GM19035 (cell line): ENCODE data around the gene ITGA11.

Experiments used
- ATAC-seq: cut with Tn5 transposase; IDR thresholded peaks from one replicate; pipeline ENCODE4 v1.9.1; 2021; ENCODE audit not compliant: unreplicated experiment

Gene ITGA11

GRCh38 chr15:68334661-68335124, 97.3 kb downstream of the ITGA11 start:
- ATAC-seq: no peak

DNA sequence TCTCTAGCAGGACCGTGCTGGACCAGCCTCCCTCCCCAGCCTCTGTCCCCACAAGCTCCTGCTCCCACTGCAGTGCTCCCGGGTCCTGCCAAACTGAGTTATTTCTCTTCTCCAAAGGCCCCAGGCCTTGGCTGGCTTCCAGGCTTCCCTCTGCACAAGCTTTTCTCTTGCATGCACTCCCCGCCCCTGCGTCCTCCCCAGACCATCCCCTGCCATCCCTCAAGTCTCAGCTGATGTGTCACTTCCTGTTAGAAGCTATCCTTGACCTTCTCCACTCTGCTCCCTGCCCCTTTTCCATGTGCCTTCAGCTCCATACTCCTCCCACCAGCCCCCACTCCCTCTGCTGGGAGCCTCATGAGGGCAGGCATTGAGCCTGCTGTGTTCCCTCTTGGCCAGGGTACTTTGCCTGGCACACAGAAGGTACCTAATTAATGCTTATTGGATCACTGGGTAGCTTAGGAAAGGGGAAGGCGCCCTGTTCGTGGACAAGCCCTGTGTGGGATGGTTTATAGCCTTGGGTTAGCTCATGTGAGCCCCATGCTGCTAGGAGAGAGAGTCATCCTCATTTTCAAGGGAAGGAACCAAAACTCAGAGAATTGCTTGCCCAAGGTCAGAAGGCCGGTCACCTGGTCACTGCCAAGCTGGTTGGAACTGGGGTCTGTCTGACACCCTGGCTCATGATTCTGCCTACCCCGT, 98.0 kb downstream of the ITGA11 start:
- no peak for ATAC-seq

DNA sequence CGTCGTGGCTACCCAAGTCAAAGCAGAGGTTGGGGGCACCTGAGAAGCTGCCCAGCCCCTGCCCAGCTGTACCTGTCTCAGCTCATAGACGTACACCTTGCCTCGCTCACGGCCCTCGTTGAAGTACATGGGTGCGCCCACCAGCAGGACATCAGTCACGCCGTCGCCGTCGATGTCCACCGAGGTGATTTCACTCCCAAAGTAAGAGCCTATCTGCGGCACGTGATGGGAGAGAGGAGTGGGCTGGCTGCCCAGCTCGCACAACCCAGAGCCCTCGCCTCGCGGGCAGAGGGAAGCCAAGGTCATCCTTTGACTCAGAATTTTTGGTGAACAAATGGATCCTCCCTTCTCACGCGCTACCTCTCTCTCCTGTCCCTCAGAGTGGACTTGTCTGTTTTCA, 99.7 kb downstream of the ITGA11 start:
- no peak for ATAC-seq

DNA sequence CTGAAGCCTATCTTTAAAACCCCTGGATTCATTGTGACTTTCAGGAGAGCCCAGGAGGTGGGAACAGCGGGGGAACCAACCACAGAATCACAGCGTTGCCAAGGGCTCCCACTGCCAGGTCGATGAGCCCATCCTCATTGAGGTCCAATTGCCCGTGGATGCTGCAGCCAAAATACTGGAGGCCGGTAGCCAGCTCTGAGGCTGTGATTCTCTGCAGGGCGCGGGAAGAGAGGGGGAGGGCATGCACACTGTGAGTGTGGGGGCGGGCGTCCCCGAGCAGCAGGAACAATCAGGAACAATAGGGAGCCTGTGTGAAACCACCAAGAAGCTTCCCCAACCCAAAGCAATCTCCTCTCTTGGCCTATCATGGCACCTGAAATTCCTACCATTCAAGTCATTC, 101.1 kb downstream of the ITGA11 start:
- no peak for ATAC-seq

- ATAC-seq: no peak
Measured at GRCh38 chr15:68330416-68330815, 101.5 kb downstream of the ITGA11 start.

GRCh38 chr15:68328964-68329363, 103.0 kb downstream of the ITGA11 start:
- no peak for ATAC-seq

DNA sequence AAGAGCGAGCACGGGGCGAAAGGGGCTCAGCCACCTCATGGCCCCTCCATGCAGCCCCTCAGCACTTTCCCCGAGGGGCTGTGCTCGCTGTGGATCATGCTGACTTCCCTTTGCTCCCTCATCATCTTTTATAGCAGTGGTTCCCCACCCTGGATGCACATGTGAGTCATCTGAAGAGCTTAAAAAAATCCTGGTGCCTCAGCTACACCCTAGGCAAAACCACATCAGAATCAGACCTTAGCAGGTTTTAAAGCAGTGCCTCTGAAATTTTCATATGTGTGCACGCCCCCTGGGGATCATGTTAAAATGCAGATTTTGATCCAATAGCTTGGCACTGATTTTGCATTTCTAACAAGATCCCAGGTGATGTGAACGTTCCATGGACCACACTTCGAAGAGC, 103.5 kb downstream of the ITGA11 start:
- no peak for ATAC-seq

DNA sequence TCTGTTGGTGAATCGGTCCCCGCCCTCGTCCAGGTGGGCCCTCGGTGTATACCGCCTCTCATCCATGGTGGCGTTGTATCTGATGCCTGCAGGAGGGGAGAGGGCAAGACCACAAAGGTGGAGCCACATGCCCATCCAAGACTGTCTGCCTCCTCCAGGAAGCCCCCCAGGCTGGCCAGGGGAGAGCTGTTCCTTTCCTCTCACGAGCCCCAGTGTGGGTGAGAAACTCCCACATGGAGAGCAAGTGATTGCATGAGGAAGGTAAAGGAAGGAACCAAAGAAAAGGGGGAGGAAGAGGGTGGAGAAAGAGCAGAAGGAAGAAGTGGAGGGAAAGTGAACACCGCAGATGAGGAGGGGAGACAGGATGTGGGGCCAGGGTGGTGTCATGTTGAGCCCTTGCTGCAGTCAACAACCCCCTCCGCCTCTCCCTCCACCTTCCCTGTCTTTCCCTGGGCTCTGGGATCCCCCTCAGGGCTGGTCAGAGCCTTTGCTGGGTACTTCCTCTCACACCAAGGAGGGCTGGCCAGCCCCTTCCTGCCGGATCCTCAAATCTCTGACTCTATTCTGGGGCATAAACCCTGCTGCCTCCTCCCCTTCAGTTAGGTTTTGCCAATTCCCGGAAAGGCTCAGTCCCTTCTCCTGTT, 105.1 kb downstream of the ITGA11 start:
- ATAC-seq: no peak

- ATAC-seq: no peak
Measured at GRCh38 chr15:68325726-68326125, 106.2 kb downstream of the ITGA11 start.

DNA sequence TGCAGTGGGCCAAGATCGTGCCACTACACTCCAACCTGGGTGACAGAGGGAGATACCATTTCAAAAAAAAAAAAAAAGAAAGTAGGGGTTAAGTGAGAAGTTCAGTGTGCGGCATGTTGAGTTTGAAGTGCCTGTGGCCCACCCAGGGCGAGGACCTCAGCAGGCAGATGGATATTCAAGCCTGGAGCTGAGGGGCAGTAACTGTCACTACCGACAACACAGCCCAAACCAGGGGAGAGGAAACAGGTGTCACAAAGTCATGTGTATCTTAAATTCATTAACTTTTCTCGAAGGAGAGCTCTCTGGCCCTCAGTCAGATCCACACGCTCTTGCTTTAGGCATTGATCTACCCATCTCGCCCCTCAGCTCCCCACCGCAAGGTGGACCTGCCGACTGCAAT, 109.2 kb downstream of the ITGA11 start:
- no peak for ATAC-seq

GRCh38 chr15:68321229-68321628, 110.7 kb downstream of the ITGA11 start:
- ATAC-seq: no peak

DNA sequence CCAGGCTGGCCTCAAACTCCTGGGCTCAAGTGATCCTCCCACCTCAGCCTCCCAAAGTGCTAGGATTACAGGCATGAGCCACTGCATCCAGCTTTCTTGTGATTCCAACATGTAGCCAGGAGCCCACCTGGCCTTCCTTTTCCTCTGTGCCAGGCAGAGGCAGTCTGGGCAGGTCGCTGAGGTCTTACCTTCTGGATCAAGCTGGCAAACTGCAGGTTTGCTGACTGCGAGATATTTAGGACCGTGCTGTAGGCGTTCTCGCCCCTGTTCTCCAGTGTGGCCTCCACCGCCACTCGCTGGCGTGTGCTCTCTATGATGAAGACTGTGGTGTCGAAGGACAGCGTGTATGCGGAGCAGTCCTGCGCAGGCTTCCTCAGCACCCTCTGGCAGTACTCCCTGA, 112.0 kb downstream of the ITGA11 start:
- no peak for ATAC-seq

DNA sequence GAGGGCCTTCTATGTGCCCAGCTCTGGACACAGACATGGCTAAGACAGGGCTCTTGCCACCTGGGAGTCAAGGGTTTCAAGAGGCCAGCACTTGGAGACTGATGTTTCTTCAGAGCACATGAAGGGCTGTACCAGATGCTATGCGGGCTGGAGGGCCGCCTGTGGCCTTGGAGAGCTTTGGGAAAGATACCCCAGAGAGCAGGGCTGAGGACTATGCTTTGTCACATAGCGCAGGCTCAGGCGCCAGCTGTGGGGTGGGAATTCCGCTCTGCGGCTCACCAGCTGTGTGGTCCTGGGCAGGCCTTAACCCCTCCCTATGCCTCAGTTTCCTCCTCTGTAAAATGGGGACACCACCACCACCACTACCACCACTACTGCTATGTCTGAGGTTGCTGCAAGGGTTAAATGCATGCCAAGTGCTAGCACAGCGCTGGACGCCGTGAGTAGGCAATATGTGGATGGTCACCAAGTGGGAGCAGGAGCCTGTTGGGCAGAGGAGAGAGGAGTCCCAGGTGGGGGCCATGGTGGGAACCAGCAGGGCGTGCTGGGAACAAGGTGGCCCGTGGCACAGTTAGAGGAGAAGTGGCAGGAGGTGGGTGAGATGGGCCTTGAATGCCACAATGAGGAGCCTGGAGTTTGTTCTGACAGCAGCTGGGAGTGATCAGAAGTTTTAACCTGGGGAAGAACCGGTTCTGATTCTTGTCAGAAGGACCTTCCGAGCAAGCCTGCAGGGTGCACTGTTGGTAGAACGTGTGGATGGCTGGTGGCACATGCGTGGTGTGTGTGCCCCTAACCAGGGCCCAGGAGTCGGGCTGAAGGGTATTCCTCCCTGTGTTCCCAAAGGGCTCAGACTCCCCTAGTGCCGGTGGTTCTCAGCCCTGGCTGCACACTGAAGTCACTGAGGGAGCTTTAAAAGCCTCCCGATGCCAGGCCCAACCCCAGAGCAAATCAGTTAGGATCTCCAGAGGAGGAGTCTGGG, 112.7 kb downstream of the ITGA11 start:
- no peak for ATAC-seq

GRCh38 chr15:68318008-68318835, 113.7 kb downstream of the ITGA11 start:
- ATAC-seq: no peak

DNA sequence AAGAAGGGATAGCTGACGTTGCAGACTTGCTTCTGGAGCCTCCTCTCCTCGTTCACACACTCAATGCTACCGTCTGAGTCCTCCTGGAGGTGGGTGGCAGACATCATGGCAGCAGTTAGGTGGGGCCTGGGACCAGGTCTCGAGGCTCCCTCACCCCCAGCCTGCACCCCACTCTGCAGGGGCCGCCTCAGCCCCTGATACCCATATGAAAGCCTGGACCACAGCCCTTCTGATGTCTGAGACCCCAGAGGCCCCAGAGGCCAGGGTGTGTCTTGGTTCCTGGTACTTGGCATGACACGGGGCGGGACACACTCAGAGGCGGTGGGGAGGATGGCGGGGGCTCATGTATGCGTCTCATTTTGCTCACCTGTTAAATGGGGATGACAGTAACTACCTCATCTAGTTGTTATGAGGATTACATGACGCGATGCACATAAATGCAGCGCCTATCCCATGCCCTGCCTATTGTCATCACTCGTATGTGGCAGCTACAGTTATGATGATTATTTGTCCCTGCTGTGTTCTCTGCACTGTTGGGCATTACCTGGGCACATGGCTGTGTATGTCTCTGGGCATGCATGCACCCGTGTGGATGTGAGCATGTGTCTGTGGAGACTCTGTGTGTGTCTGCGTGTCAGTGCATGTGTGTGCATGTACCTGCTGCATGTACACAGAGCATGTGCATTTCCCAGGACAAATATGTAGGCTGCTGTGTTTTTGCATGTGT, 114.5 kb downstream of the ITGA11 start:
- ATAC-seq: no peak

DNA sequence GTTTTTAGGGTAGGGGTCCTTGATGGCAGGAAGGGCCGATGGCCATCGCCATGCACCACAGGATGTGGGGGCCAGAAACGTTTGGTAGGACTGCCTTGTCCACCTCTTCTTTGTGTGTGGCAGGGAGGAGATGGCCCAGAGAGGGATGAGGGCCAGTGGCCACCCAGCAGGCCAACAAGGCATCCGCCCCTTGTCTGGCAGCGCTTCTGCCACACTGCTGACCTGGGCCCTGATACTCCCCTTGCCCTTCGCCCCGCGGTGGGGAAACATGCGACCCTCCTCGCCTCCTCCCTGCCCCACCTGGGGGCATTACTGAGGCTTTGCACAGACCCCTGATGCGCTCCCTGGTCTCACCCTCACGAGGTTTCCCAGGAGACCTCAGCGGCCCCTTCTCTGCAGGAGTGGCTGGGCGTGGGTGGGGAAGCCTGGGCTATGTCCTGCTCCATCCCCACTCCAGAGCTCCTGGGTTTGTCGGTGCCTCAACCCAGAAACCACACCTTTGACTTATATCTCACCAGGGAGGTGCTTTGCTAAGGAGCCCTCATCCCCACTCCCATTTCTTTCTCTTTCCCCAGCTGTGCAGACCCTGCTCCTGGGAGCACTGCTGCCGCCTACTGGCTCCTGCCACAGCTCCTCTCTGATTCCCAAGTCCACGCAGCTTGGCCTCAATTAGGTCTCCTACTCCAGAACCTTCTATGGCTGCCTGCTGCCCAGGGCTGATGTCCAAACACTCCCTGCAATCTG, 115.7 kb downstream of the ITGA11 start:
- ATAC-seq: no peak

DNA sequence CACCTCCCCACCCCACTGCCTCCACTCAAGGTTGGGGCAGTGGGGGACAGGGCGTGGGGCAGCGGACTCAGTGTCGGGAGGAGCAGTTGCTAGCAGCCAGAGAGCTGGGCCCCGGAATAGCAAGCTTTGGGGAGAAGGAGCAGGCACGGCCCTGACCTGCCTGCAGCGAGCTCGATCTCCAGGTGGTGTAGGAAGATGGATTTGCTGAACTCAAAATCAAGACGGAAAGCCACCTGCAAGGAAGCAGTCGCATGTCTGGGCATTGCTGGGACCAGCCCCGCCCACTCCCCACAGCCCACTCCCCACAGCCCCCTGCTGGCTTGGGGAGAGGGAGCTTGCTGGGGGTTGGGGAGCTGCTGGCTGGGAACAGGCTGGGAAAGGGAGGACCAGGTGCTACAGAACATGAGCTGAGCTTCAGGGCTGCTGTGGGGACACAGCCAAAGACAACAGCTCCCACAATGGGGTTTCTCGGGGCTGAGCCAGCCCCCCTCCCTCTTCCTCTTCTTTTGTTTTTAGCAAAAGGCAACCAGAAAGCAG, 116.4 kb downstream of the ITGA11 start:
- no peak for ATAC-seq

DNA sequence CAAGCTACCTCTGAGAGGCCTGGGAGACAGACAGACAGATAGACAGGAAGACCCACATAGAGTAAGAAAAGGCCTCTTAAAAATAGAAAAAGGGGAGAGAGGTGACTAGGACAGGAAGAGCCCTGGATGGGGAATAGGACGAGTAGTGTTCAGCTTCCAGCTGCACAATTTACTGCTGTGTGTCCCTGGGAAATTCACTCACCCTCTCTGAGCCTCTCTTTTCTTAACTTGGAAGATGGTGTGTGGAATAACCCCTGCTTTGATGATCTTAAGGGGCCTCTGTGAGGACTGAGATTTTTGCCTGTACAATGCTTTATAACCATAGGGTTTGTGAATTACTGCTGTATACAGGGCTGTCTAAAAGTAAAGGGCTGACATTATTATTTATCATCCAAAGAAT, 116.9 kb downstream of the ITGA11 start:
- no peak for ATAC-seq

GRCh38 chr15:68314563-68314962, 117.4 kb downstream of the ITGA11 start:
- ATAC-seq: no peak
